Panc1 (cell line): ENCODE measurements around the gene PHEX.

ENCODE experiments used
- CTCF ChIP-seq: fragments of 450-650 bp; IDR thresholded peaks from 2 replicates; pipeline ENCODE4 v1.5.1; 2017; ENCODE audit warnings: mild to moderate bottlenecking
- SIN3A ChIP-seq: IDR thresholded peaks from 2 replicates; pipeline ENCODE4 v1.6.1; 2012; ENCODE audit warnings: low read depth, mild to moderate bottlenecking, low read length, moderate library complexity, borderline replicate concordance; ENCODE audit not compliant: insufficient read depth

DNA sequence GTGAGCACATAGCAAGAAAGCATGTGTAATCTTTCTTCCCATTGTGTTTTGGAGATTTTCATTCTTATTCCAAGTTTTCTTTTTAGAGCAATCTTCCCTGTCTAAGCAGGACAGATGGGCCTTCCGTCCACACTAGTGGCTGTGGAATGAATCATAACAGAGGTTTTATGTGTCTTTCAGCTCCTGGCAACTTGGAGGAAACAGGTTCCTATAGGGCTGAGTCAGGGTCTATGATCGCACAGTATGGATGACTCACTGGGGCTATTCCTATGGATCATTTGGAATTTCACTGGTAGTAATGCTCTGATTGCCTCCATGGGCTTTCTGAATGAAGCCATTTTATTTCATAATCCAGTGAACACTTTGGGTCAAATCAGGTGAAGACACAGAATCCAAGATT lies 188.8 kb downstream of the PHEX start:
- TF ChIP-seq SIN3A (no peak), CTCF (no peak)
